ENCODE results near the gene NAT8L. TPM values are rescaled to one million over a fixed set of nuclear protein-coding genes. Genes with fewer than 3 reads are reported as not detected.

Gene NAT8L
- total RNA-seq, 2 experiments from 2014 or later = not detected

GRCh38 chr4:2075171-2075986 is 16.3 kb downstream of the NAT8L start:
- no peaks in the 10 kb centered on the region for H3K27me3 ChIP-seq (ENCODE audit: control insufficient read depth in 1 of 2, insufficient read depth in 2 of 2, low read length in 2 of 2)
- DNase-seq (no peak), ATAC-seq (ENCODE audit: poor library complexity) (no peak)
- H3K9me3 ChIP-seq (ENCODE audit: control insufficient read depth in 1 of 2, insufficient read depth in 1 of 2, low read length in 2 of 2) = no peaks in the 10 kb centered on the region
- Mint-ChIP-seq H3K36me3 (ENCODE audit: low read depth) (no peaks in the 10 kb centered on the region), H3K4me3 (no peak overlapping the region), H3K4me1 (ENCODE audit: low read depth) (no peaks in the 10 kb centered on the region), H3K9me3 (no peaks in the 10 kb centered on the region), H3K27ac (no peak overlapping the region), H3K27me3 (no peaks in the 10 kb centered on the region)
- H3K4me1 ChIP-seq (ENCODE audit: insufficient read depth, low read length) = no peaks in the 10 kb centered on the region
- no peak for TF ChIP-seq CTCF (IDR thresholded peaks at IDR 0.05)
- intact Hi-C loops (cut with DNase I, micrococcal nuclease) = no loop called here
- H3K4me3 ChIP-seq (ENCODE audit: low read length) = no peak overlapping the region
- no peak overlapping the region for H3K27ac ChIP-seq (ENCODE audit: low read depth in 1 of 2, low read length in 2 of 2)
- CTCF ChIA-PET = no interaction called here
- no peaks in the 10 kb centered on the region for H3K36me3 ChIP-seq (ENCODE audit: insufficient read depth, low read length)
- POLR2A ChIA-PET = no interaction called here

DNA sequence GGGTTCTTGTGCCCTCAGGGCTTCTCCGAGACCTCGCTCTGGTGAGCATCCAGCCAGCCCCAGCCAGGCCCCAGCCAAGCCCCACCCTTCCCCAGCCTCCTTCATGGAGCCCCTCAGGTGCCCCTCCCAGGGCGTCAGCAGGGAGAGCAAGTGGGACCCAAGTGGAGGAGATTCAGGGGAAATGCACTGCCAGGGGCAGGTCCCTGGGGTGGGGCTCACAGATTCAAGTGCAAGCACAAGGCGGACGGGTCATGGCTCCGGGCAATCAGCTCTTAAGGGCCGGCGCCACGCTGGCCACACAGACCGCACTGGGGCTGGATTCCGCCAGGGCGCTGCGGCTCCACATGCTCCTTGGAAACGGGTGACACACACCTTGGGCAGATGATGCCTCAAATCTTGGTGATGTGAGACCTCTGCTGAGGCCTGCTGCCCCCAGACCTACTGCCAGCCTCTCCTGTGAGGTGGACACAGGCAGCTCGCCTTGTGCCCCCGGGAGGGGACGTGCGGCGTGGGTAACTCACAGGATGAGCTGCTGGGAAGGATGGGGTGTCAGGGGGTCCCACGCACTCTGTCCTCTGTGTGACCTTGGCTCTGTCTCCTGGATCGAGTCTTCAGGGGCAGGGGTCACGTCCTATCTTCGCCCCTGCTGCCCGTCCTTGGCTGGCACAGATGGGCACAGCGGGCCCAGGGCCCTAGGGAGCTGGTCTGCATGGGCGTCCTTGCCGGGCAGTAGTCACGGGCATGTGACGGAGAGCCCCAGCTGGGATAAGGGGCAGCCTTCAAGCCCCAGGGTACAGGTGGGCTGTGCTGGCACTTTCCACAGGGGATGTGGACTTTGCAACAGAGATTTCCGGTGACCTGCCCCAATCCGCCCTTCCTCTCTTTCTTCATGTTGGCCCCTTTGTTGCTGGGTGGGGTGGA is 17.1 kb downstream of the NAT8L start:
- ChIA-PET POLR2A (no interaction called here), CTCF (no interaction called here)
- peak in 2 of 14 experiments; percentile 5 to 28 for DNase-seq
- Histone ChIP-seq H3K4me3 (ENCODE audit: low read length) (no peak overlapping the region), H3K27me3 (ENCODE audit: control insufficient read depth in 1 of 2, insufficient read depth in 2 of 2, low read length in 2 of 2) (no peaks in the 10 kb centered on the region), H3K27ac (ENCODE audit: low read depth in 1 of 2, low read length in 2 of 2) (no peak overlapping the region), H3K9me3 (ENCODE audit: control insufficient read depth in 1 of 2, insufficient read depth in 1 of 2, low read length in 2 of 2) (no peaks in the 10 kb centered on the region), H3K36me3 (ENCODE audit: insufficient read depth, low read length) (no peaks in the 10 kb centered on the region), H3K4me1 (ENCODE audit: insufficient read depth, low read length) (no peaks in the 10 kb centered on the region)
- ATAC-seq (ENCODE audit: poor library complexity) = no peak
- Mint-ChIP-seq H3K9me3 (no peaks in the 10 kb centered on the region), H3K27me3 (no peaks in the 10 kb centered on the region), H3K36me3 (ENCODE audit: low read depth) (no peaks in the 10 kb centered on the region), H3K4me1 (ENCODE audit: low read depth) (no peaks in the 10 kb centered on the region), H3K27ac (no peak overlapping the region), H3K4me3 (no peak overlapping the region)
- TF ChIP-seq CTCF (IDR thresholded peaks at IDR 0.05) = no peak
- intact Hi-C loops (cut with DNase I, micrococcal nuclease) = no loop called here

DNA sequence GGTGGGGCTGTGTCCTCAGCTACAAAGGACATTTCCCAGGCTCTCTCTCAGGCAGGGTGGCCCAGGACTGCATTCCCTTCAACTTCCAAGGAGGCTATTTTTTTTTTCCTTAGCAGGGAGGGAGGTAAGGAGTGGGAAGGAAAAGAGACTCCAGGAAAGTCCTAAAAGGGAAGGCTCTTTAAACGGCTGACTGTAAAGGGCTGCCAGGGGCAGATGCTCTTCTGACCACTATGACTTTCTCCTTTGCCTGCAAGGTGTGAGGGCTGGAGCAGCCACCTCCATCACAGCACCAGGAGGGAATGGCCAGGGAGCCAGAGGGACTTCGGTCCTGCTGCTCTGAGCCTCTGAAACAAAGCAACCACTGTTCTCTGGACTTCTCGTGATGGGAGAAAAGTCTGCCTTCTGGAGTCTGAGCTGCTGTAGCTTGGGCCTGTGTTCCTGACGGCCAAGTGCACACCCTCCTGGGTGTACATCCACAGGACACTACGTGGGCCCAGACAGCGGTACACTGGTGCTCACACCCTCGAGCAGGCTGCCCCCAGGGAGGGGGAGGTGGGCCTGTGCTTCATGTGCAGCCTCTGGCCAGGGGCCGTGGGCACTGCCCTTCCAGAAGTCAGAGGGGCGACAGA is 17.9 kb downstream of the NAT8L start:
- no peak overlapping the region for H3K4me3 Mint-ChIP-seq
- H3K27ac Mint-ChIP-seq = no peak overlapping the region
- no peaks in the 10 kb centered on the region for H3K36me3 ChIP-seq (ENCODE audit: insufficient read depth, low read length)
- DNase-seq = peak in 1 of 14 experiments; percentile 12
- H3K4me1 ChIP-seq (ENCODE audit: insufficient read depth, low read length) = no peaks in the 10 kb centered on the region
- no peaks in the 10 kb centered on the region for H3K4me1 Mint-ChIP-seq (ENCODE audit: low read depth)
- no peak overlapping the region for H3K4me3 ChIP-seq (ENCODE audit: low read length)
- no peak overlapping the region for H3K27ac ChIP-seq (ENCODE audit: low read depth in 1 of 2, low read length in 2 of 2)
- no peaks in the 10 kb centered on the region for H3K27me3 ChIP-seq (ENCODE audit: control insufficient read depth in 1 of 2, insufficient read depth in 2 of 2, low read length in 2 of 2)
- H3K36me3 Mint-ChIP-seq (ENCODE audit: low read depth) = no peaks in the 10 kb centered on the region
- intact Hi-C loops (cut with DNase I, micrococcal nuclease) = no loop called here
- ChIA-PET POLR2A (no interaction called here), CTCF (no interaction called here)
- no peaks in the 10 kb centered on the region for H3K9me3 ChIP-seq (ENCODE audit: control insufficient read depth in 1 of 2, insufficient read depth in 1 of 2, low read length in 2 of 2)
- no peak for TF ChIP-seq CTCF (IDR thresholded peaks at IDR 0.05)
- no peaks in the 10 kb centered on the region for H3K27me3 Mint-ChIP-seq
- no peaks in the 10 kb centered on the region for H3K9me3 Mint-ChIP-seq
- ATAC-seq (ENCODE audit: poor library complexity) = no peak
